OCI-M2 (cell line): Measurements from ENCODE around the gene LRP8.
"Not testable (repeated sequence)": the region's sequence is repeated elsewhere in the genome, so short reads cannot be mapped to it uniquely, and the experiment has no call there.

Experiments used
- DNase-seq: peaks from one replicate; lab custom pipeline; 2025; ENCODE audit not compliant: unreplicated experiment; lab: John Stamatoyannopoulos, UW

LRP8 gene

GRCh38 chr1:53285969-53286760 is 41.7 kb downstream of the LRP8 start:
- no peak for DNase-seq

- DNase-seq: no peak
Measured at GRCh38 chr1:53285546-53285945, 42.3 kb downstream of the LRP8 start.

DNA sequence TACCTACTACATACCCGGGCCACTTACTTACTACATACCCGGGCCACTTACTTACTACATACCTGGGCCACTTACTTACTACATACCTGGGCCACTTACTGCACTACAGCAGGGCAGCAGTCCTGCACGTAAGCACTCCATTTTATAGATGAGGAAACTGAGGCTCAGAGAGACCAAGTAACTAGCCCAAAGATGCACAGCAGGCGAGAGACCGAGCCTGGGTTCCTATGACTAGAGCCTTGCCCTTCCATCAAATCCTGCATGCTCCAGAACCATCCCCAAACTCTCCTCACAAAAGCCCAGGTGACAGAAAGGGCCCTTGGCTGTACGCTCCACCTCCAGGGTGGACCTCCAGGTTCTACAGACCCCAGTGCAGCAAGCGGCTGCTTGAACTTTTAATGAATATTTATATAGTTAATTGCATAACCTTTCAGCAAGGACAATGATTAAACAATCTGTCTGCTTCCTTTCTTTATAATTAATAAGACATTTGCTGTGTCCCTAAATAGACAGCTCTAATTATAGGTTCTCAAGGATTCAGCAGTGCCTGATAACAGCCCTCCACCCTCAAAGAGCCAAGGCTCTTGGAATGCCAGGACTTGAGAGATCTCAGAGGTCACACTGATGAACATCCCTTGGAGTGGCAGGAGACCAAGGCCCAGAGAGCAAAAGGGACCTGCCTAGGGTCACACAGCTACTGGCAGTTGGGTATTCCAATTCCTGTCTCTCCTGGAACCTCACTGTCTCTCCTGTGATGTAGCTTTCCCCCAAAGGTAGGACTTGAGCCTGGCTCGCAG is 43.4 kb downstream of the LRP8 start:
- no peak for DNase-seq

DNA sequence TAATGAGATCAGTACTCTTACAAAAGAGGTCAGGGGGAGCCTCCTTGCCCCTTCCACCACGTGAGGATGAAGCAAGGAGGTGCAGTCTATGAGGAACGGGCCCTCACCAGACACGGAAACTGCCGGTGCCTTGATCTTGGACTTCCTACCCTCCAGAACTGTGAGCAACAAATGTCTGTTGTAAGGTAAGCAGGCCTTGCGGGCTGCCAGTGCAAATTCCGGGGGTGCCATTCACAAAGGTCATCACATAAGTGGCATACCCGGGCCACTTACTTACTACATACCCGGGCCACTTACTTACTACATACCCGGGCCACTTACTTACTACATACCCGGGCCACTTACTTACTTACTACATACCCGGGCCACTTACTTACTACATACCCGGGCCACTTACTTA is 44.7 kb downstream of the LRP8 start:
- not testable (repeated sequence) for DNase-seq

DNA sequence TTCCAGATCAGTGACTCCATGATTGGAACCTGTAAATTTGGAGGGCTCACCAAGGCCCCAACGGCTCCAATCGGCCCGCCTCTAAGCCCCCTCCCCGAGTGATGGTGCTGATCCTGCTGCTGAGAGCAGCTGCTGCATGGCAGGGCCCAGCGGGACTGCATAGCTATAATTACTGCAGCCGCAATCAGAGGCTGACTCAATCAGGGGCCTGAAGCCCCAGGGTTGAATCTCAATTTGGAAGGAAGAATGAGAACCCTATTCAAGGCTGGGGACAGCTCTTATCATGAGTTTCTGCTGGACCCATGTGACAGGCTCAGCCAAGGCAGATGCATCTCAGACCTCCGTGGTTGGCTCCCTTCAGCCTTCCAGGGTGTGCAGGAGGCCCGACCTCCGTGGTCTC is 46.7 kb downstream of the LRP8 start:
- no peak for DNase-seq

GRCh38 chr1:53280496-53280895 is 47.4 kb downstream of the LRP8 start:
- DNase-seq: no peak

DNA sequence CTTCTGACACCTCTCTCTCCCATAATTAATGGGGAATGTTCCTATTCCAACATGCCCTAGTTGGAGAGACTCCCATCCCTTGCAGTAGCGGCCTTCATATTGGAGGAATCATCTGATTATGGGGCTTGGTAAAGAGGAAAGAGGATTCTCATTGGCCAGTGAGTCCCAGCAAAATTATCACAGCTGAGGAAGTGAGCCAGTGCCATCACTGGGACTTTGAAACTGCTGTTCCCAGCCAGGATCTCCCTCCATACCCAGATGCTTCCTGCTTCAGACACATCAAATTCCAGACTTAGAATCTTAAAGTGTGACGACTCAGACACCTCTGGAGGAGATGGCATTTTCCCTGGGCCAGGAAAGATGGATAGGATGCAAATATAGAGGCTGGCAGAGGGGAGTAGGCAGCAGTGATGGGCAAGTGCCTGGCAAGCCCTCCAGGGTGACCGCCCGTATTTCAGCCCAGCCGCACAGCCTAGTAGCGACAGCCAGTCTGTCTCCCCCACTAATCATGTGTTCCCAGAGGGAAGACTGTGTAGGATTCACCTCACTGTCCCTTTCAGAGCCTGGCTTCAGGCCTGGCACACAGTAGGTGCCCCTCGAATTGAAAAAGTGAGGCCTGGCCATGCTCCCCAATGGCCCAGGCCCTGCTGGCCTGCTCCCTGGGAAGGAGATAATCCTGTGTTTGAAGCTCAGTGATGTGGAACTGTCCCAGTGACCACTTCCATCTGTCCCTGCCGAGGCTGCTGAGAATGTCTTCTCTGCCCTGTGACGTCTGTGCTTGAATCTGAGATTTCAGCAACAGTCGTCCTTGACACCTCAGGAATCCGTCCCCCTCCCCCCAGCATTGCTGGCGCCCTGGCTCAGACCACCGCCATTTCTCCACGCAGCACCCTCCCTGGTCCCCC is 48.3 kb downstream of the LRP8 start:
- no peak for DNase-seq

GRCh38 chr1:53278298-53278725 is 49.6 kb downstream of the LRP8 start:
- no peak for DNase-seq

- no peak for DNase-seq
Measured at GRCh38 chr1:53277326-53277725, 50.5 kb downstream of the LRP8 start.

- DNase-seq: no peak
Measured at GRCh38 chr1:53276902-53277281, 51.0 kb downstream of the LRP8 start.

DNA sequence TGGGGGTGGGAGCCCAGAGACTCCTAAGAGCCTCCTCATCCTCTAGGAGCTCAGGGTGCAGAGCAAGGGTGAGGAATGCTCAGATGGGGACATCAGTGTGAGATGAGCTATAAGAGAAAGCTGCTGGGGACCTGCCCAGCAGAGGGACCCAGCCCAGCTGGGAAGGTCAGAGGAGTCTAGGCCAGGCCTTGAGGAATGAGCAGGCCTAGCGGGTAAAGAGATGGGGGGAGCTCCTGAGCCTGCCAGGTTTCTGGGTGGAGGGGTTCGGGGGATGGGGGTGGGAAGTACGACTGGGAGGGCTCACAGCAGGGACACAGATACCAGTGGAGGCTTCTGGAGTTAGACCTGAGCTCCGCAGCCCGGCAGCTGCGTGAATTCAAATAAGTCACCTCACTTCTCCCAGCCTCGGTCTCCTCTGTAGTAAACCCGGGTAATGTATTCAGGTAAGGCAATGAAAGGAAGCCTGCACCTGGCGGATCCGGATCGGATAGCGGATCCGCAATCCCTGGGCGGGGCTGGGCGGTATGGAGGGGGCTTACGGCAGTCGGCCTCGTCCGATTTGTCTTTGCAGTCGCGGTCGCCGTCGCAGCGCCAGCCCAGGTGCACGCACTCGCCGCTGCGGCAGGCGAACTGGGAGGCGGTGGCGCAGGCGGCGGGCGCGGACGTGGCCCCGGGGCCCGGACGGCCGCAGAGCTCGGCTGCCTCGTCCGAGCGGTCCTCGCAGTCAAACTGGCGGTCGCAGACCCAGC is 51.5 kb downstream of the LRP8 start:
- no peak for DNase-seq

GRCh38 chr1:53275566-53275965 is 52.3 kb downstream of the LRP8 start:
- no peak for DNase-seq

GRCh38 chr1:53274541-53275185 is 53.2 kb downstream of the LRP8 start:
- no peak for DNase-seq

GRCh38 chr1:53274026-53274425 is 53.8 kb downstream of the LRP8 start:
- DNase-seq: no peak

DNA sequence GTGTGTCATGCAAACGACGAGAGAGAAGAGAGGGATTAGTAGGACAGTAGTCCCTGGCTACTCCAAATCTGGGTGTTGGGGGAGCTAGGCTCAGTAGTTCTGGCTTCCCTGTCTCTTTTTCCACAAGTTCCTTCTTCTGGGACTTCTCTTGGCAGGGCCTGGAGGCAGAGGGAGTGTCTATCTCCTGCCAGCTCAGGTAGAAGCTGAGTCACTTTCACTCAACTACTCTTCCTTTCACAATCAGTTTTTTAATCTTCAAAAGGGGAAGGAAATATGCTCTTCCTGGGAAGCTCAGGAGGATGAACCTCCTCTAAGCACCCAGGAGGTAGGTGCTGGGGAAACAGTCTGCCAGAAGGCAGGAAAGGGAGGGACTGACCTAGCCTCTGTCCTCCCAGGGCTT is 54.3 kb downstream of the LRP8 start:
- DNase-seq: no peak

DNA sequence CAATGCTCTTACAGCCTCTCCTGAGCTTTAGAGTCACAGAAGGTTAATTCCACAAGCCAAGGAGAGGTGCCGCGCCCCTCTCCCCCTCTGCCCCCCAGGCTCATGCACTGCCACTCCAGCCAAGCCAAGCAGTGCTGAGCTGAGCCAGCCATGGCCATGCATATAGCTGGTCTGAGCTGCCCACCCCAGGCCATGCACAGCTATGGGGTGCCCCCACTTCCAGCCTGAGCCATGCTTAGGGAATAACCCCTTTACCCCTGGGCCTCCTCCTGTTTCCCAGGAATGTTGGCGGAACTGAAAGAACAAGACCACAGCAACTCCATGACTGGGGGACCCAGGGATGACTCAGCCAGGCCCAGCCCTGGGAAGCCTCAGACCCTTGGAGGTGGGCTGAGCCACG is 55.5 kb downstream of the LRP8 start:
- DNase-seq: no peak

DNA sequence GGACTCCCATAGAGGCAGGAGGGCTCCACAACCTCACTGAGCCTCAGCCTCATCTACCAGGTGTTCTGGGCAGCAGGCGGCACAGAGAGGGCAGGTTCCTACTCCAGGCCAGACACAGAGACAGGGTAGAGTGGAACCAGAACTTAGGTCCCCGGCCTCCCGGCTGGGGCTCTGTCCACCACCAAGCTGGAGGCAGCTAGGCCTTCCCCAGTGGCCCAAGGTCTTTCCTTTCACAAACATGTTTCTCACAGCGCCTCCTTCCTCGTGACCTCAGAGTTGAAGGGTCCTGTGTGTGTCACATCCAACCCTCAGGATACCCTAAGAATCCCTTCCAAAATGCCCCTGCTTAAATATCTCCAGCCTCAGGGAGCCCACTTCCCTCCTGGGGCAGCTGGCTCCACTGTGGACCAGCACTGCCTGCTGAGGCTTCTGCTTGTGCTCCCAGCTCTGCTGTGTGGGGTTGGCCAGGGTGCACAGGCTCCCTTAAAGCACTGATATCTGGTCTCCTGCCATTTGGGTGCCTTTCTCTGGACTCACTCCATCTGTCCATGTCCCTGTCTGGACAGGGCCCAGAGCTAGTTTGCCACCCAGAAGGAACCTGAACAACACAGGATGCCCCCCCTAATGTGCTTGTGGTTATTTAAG is 56.3 kb downstream of the LRP8 start:
- DNase-seq: no peak

DNA sequence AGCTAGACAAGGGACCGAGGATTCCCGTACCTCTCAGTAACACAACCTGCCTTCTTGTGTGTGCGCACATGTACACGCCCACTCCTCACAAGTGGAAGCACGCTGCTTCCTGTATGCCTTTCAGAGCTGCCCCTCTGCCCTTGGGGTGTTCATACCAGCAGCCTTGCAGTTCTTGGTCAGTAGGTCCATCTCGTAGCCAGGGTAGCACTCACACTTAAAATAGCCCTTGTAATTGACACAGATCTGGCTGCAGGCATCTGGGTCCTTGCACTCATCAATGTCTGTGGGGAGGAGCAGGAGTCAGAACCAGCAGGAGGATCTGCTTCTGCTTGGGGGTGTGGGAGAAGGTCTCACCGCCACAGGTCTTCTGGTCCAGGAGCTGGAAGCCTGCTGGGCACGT is 57.0 kb downstream of the LRP8 start:
- no peak for DNase-seq

- no peak for DNase-seq
Measured at GRCh38 chr1:53270107-53270506, 57.8 kb downstream of the LRP8 start.

DNA sequence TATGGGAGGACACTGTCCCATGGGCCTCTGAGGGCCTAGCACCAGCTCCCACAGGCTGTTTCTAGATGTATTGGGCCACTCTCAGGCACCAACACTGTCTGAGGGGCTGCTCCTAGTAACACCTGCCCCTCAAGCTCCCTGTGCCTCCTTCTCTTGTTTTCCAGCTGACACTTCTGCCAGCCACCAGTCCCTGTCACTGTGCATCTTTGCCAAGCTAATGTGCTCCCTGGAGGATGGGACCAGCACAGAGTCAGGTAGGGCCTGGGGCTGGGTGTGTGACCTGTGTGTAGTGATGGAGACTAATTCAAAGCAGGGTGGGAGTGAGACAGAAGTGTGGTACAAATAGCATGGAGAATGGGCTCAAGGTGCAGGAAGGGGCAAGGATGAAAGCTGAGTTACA is 60.1 kb downstream of the LRP8 start:
- no peak for DNase-seq
